B cell (primary cell): Measurements from ENCODE around the gene RABL3. TPM values are rescaled to one million over a fixed set of nuclear protein-coding genes. Genes with fewer than 3 reads are reported as not detected.

Experiments
- ATAC-seq: fragments of 200-7000 bp; cut with Tn5 transposase; one replicate; pipeline ENCODE4 v1.10.0; 2021; ENCODE audit warnings: low read depth, mild to moderate bottlenecking, moderate number of reproducible peaks, moderate library complexity
- CTCF ChIA-PET: fragments of 350-600 bp; sonication (Branson Sonifier 250); formaldehyde crosslinking; loops from one replicate; lab custom pipeline; 2021; ENCODE audit warnings: antibody characterized with exemption, inconsistent platforms; lab: Charles Lee
- POLR2A ChIA-PET: fragments of 350-600 bp; sonication (Branson Sonifier 250); formaldehyde crosslinking; loops from one replicate; lab custom pipeline; 2021; ENCODE audit warnings: antibody characterized with exemption; lab: Charles Lee
- DNase-seq: peaks from one replicate; pipeline ENCODE4 v3.0.0; 2013
- H2AFZ ChIP-seq: 2 replicates; pipeline ENCODE4 v1.6.1; 2012; ENCODE audit warnings: mild to moderate bottlenecking, low read depth, low read length; ENCODE audit not compliant: insufficient read depth, poor library complexity, severe bottlenecking
- H3K27ac ChIP-seq, 2 donors: 1 replicate in 1 of 2; 2 replicates in 1 of 2; pipeline ENCODE4 v1.5.1; 2012 to 2013; ENCODE audit warnings: low read length in 2 of 2, mild to moderate bottlenecking in 2 of 2, moderate library complexity in 1 of 2
- H3K27me3 ChIP-seq, 4 experiments: fragments of 200-600 bp in 1 of 4; sonication (generic) in 1 of 4; replicated peaks in 1 of 4; 1 replicate in 2 of 4; 2 replicates in 2 of 4; pipeline versions ENCODE4 v1.6.1 to v1.7.0; 2013 to 2016; ENCODE audit warnings: low read length in 3 of 4, mild to moderate bottlenecking in 2 of 4, mixed read lengths in 1 of 4, moderate library complexity in 1 of 4; ENCODE audit not compliant: insufficient read depth in 4 of 4, control insufficient read depth in 3 of 4; ENCODE audit errors: control extremely low read depth in 1 of 4
- H3K36me3 ChIP-seq, 2 experiments: replicated peaks in 1 of 2; 1 replicate in 1 of 2; 2 replicates in 1 of 2; pipeline versions ENCODE4 v1.6.1 to v1.7.1; 2013; ENCODE audit warnings: low read length in 1 of 2; ENCODE audit not compliant: insufficient read depth in 2 of 2, control insufficient read depth in 1 of 2; ENCODE audit errors: control extremely low read depth in 1 of 2, extremely low read depth in 1 of 2
- H3K4me1 ChIP-seq, 2 donors: fragments of 200-600 bp in 1 of 2; sonication (generic) in 1 of 2; 1 replicate in 1 of 2; 2 replicates in 1 of 2; pipeline versions ENCODE4 v1.5.1 to v1.6.1; 2013 to 2017; ENCODE audit warnings: low read length in 2 of 2; ENCODE audit not compliant: control insufficient read depth in 2 of 2, insufficient read depth in 2 of 2
- H3K4me2 ChIP-seq: replicated peaks from 2 replicates; pipeline ENCODE3; 2012; ENCODE audit warnings: mild to moderate bottlenecking, low read depth, low read length; ENCODE audit not compliant: poor library complexity, severe bottlenecking
- H3K4me3 ChIP-seq, 5 experiments: fragments of 200-600 bp in 1 of 5; sonication (generic) in 1 of 5; 1 replicate in 3 of 5; 2 replicates in 2 of 5; pipeline versions ENCODE4 v1.5.1 to v1.7.0; 2011 to 2016; ENCODE audit warnings: low read length in 4 of 5, mild to moderate bottlenecking in 4 of 5, low read depth in 2 of 5, control low read depth in 1 of 5, moderate library complexity in 1 of 5; ENCODE audit not compliant: insufficient read depth in 1 of 5; ENCODE audit errors: control extremely low read depth in 1 of 5, extremely low read depth in 1 of 5
- H3K79me2 ChIP-seq: fragments of 200-600 bp; sonication (generic); one replicate; pipeline ENCODE4 v1.6.0; 2016; ENCODE audit warnings: low read length; ENCODE audit not compliant: control insufficient read depth, insufficient read depth
- H3K9ac ChIP-seq: fragments of 200-600 bp; sonication (generic); 2 replicates; pipeline ENCODE4 v1.6.1; 2017; ENCODE audit warnings: mild to moderate bottlenecking, low read length, moderate library complexity
- H3K9me3 ChIP-seq, 3 donors: one replicate each; pipeline versions ENCODE4 v1.6.1 to v1.7.1; 2013; ENCODE audit warnings: low read length in 2 of 3; ENCODE audit not compliant: control insufficient read depth in 2 of 3, insufficient read depth in 1 of 3; ENCODE audit errors: control extremely low read depth in 1 of 3
- H4K20me1 ChIP-seq: 2 replicates; pipeline ENCODE4 v1.6.0; 2012; ENCODE audit warnings: mild to moderate bottlenecking, low read length; ENCODE audit not compliant: insufficient read depth, control insufficient read depth, poor library complexity, severe bottlenecking
- H3K27ac Mint-ChIP-seq: one replicate; pipeline ENCODE4 v1.8.0; 2021; ENCODE audit warnings: mixed read lengths
- H3K27me3 Mint-ChIP-seq: one replicate; pipeline ENCODE4 v1.8.0; 2021; ENCODE audit warnings: mixed read lengths
- H3K4me1 Mint-ChIP-seq: one replicate; pipeline ENCODE4 v1.8.0; 2021; ENCODE audit warnings: mixed read lengths
- H3K4me3 Mint-ChIP-seq: one replicate; pipeline ENCODE4 v1.8.0; 2021; ENCODE audit warnings: mixed read lengths
- H3K9me3 Mint-ChIP-seq: one replicate; pipeline ENCODE4 v1.8.0; 2022; ENCODE audit warnings: mixed read lengths; ENCODE audit not compliant: insufficient read depth
- EZH2 ChIP-seq: IDR thresholded peaks from 2 replicates; pipeline ENCODE4 v1.6.1; 2012; ENCODE audit warnings: borderline replicate concordance, low read depth, mild to moderate bottlenecking, moderate library complexity, low read length; ENCODE audit not compliant: insufficient read depth, poor library complexity, severe bottlenecking
- WGBS: methylation state at CpG from one replicate; pipeline ENCODE4 v1.1.5; 2013; ENCODE audit warnings: missing lambda C conversion rate; ENCODE audit not compliant: insufficient coverage; 5-methylcytosine and 5-hydroxymethylcytosine counted together
- intact Hi-C: fragments of 100-400 bp; cut with micrococcal nuclease; formaldehyde crosslinking; loops from one replicate; pipeline ENCODE4 v1.10.0; 2022
- polyA plus RNA-seq: library from polyadenylated mRNA; depleted of rRNA; stranded (reverse); fragments of >200 nt; gene quantifications from 2 replicates; pipeline ENCODE4 v1.2.3, GENCODE V29; 2012
- total RNA-seq, 2 donors: library from RNA; stranded (reverse); fragments of 120-200 nt in 1 of 2; gene quantifications; 1 replicate in 1 of 2; 2 replicates in 1 of 2; pipeline versions ENCODE4 v1.2.3 to v1.2.4, GENCODE V29; 2013 to 2022
- TF ChIP-seq, protein P1 (sequence below): fragments of 200-600 bp; IDR thresholded peaks from one replicate; pipeline ENCODE4 v1.8.0; 2022; ENCODE audit warnings: antibody characterized with exemption, mild to moderate bottlenecking

Gene RABL3
- total and polyA plus RNA-seq, 2 donors (not counting 1 experiment from before 2014, with no cell fraction given), result 2.5 to 18.8 TPM

DNA sequence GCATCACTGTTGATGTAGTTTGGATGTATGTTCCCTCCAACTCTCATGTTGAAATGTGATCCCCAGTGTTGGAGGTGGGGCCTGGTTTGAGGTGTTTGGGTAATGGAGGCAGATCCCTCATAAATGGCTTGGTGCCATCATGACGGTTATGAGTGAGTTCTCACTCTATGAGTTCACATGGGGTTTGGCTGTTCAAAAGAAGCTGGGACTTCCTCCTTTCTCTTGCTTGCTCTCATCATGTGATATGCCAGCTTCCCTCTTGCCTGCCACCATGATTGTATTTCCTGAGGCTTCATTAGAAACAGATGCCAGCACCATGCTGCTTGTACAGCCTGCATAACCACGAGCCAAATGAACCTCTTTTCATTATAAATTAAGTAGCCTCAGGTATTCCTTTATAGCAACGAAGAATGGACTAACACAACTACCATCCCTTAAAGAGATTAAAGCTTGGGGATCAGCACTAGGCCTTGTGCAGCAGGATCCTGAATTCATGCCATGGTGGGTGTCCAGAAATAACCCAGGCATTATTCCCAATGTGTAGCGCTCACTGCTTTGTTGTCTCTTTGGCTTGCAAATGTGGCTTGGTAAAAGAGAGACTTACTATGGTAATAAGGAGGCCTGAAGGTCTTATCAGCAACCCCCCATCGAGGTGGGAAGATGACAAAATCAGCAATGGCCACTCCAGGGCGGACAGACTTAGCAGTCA lies 104.3 kb downstream of the RABL3 start:
- no peaks in the 10 kb centered on the region for H3K27me3 ChIP-seq
- ATAC-seq, result no peak

DNA sequence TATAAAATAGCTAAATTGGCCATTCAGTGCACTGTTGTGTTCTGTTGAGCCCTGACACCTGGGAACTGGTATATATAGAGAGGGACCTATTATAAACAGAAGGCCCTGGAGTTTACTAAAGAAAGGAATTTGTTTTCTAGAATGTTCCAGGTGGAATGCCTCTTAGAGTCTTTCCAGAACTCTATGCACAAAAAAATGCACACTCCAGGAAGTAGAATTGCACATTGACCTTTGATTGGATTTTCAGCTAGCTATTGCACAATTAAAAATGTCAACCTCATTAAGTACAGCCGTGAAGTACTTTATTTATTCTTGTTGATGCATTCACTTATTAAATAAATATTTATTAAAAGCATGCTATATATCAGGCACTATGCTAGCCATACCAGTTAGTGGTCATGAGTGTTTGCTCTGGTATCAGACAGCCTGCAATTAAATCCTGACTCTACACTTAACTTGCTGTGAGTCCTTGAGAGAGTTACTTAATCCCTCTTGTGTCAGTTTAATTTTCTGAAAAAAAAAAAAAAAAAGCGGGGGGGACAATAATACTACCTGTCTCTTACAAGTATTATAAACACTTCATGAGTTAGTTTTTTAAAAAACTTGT lies 105.4 kb downstream of the RABL3 start:
- Histone ChIP-seq H3K4me1 (no peaks in the 10 kb centered on the region), H2AFZ (no peak overlapping the region), H3K27ac (no peak overlapping the region), H3K79me2 (no peaks in the 10 kb centered on the region), H3K4me3 (no peak overlapping the region), H3K9me3 (no peaks in the 10 kb centered on the region), H3K36me3 (no peaks in the 10 kb centered on the region), H3K27me3 (no peaks in the 10 kb centered on the region), H3K9ac (no peak overlapping the region), H3K4me2 (no peak overlapping the region), H4K20me1 (no peaks in the 10 kb centered on the region)
- H3K27me3 Mint-ChIP-seq, result peaks cover 3% of the 10 kb centered on the region
- ATAC-seq (no peak), DNase-seq (no peak)
- WGBS, result no CpG with 5 or more reads among the region's 2 CpGs
- no peaks in the 10 kb centered on the region for H3K4me1 Mint-ChIP-seq
- intact Hi-C loops, result no loop called here
- TF ChIP-seq, protein P1, sequence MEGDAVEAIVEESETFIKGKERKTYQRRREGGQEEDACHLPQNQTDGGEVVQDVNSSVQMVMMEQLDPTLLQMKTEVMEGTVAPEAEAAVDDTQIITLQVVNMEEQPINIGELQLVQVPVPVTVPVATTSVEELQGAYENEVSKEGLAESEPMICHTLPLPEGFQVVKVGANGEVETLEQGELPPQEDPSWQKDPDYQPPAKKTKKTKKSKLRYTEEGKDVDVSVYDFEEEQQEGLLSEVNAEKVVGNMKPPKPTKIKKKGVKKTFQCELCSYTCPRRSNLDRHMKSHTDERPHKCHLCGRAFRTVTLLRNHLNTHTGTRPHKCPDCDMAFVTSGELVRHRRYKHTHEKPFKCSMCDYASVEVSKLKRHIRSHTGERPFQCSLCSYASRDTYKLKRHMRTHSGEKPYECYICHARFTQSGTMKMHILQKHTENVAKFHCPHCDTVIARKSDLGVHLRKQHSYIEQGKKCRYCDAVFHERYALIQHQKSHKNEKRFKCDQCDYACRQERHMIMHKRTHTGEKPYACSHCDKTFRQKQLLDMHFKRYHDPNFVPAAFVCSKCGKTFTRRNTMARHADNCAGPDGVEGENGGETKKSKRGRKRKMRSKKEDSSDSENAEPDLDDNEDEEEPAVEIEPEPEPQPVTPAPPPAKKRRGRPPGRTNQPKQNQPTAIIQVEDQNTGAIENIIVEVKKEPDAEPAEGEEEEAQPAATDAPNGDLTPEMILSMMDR, result no peak
- no peak for TF ChIP-seq EZH2
- H3K27ac Mint-ChIP-seq, result no peak overlapping the region
- POLR2A ChIA-PET, result no interaction called here
- no peaks in the 10 kb centered on the region for H3K9me3 Mint-ChIP-seq
- no peak overlapping the region for H3K4me3 Mint-ChIP-seq
- CTCF ChIA-PET, result no interaction called here

More for the DNA sequence above, 104.3 kb downstream of the RABL3 start:
- H3K9ac ChIP-seq, result no peak overlapping the region
- no peak overlapping the region for H2AFZ ChIP-seq
- CTCF ChIA-PET, result no interaction called here
- Mint-ChIP-seq H3K27me3 (peaks cover 10% of the 10 kb centered on the region), H3K4me3 (no peak overlapping the region), H3K27ac (no peak overlapping the region), H3K9me3 (no peaks in the 10 kb centered on the region), H3K4me1 (no peaks in the 10 kb centered on the region)
- H3K27ac ChIP-seq, result no peak overlapping the region
- no peaks in the 10 kb centered on the region for H3K36me3 ChIP-seq
- no peaks in the 10 kb centered on the region for H3K9me3 ChIP-seq
- DNase-seq, result no peak
- H3K4me1 ChIP-seq, result no peaks in the 10 kb centered on the region
- TF ChIP-seq EZH2, result no peak
- TF ChIP-seq, protein P1, result no peak
- H3K4me2 ChIP-seq, result no peak overlapping the region
- intact Hi-C loops, result no loop called here
- H3K4me3 ChIP-seq, result no peak overlapping the region
- POLR2A ChIA-PET, result no interaction called here
- no peaks in the 10 kb centered on the region for H3K79me2 ChIP-seq
- 83% methylated on average over 5 of the region's 6 CpGs for WGBS
- H4K20me1 ChIP-seq, result no peaks in the 10 kb centered on the region
